ENCODE data around the gene ITFG1.
"Not testable (repeated sequence)": the region's sequence is repeated elsewhere in the genome, so short reads cannot be mapped to it uniquely, and the experiment has no call there.

ITFG1 gene

GRCh38 chr16:47152501-47152900 lies 308.4 kb downstream of the ITFG1 start:
- not testable (repeated sequence) for DNase-seq (ENCODE audit: low read depth in 2 of 2)

DNA sequence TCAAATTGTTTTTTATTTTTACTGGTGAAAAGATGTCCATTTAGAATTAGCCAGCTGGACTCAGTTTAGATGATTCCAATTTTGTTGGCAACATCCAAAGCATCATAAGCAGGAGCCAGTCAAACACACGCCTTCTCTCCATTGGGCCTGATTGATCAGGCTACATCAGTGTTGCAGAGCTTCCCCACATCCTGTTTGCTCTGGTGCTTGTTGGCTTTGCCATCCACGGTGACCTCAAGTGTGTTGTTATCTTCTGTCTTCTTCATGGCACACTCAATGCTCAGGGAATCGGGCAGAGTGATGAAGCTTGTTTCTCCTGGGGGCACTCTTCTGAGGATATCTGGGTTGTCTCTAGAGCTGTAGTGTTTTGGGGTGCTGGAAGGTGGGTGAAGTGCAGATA lies 310.8 kb downstream of the ITFG1 start:
- DNase-seq (ENCODE audit: low read depth in 2 of 2): no peak

DNA sequence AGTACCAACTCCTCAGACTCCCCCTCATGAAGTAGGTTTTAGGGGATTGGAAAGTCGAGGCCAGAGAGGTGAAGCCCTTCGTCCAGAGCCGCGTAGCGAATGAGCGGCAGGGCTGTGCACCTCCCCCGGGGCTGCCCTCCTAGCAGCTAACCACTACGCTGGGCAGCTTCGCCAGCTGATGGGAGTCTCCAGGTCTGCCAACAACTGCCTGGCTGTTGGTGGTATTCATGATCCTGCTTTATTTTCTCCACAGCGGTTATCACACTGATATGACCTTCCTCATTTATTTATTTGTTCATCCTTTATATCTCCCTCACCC lies 316.3 kb downstream of the ITFG1 start:
- no peak for DNase-seq (ENCODE audit: low read depth in 2 of 2)

GRCh38 chr16:47143677-47144558 lies 316.9 kb downstream of the ITFG1 start, which contains the start of gene NETO2:
NETO2 (minus strand) TSS chr16:47143945; CDS start chr16:47143612, 333 bp downstream.
- no peak for DNase-seq (ENCODE audit: low read depth in 2 of 2)

GRCh38 chr16:47142821-47143676 lies 317.8 kb downstream of the ITFG1 start:
- peak in 1 of 2 experiments; percentile 39 for DNase-seq (ENCODE audit: low read depth in 2 of 2)

- no peak for DNase-seq (ENCODE audit: low read depth in 2 of 2)
Observed at GRCh38 chr16:47142486-47142820, 318.4 kb downstream of the ITFG1 start.

GRCh38 chr16:47141773-47142485 lies 318.9 kb downstream of the ITFG1 start:
- peak; percentile 44 to 46 for DNase-seq (ENCODE audit: low read depth in 2 of 2)

- no peak for DNase-seq (ENCODE audit: low read depth in 2 of 2)
Observed at GRCh38 chr16:47140686-47141085, 320.2 kb downstream of the ITFG1 start.

DNA sequence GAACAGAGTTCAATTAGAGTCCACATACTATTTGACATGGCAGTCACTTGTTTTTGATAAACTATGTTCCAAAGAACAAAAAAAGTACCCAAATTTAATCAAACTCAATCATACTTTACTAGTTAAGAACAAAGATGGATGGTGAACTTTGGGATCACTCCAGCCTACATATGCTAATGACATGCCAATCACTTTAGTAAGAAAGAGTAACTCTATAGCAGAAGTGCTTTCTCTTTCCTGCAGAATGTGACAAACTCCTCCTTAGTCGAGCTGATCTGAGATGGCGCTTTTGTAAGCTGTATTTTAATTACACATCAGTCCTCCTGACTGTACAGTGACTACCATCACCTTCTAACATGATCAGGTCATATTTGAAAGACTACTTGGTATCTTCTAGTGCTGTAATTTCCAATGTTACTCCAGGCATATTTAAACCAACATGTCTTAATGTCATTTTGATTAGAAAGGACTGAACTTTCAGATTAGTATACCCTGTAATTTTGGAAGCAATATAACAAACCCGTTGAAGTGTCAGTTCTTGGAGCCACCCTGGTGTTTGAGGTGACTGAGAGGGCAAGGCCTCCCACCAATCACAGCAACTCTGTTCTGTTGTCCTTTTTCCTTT lies 321.2 kb downstream of the ITFG1 start:
- DNase-seq (ENCODE audit: low read depth in 2 of 2): no peak

DNA sequence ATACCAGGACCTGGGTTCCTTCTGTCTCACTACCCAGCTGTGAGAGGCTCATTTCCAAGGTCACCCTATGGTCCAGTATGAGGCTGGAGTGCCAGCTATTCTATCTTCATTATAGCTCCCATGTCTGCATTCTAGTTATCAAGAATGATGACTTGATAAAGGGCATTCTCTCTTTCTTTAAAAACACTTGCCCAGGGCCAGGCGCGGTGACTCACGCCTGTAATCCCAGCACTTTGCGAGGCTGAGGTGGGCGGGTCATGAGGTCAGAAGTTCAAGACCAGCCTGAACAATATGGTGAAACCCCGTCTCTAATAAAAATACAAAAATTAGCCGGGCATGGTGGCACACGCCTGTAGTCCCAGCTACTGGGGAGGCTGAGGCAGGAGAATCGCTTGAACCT lies 322.9 kb downstream of the ITFG1 start:
- not testable (repeated sequence) for DNase-seq (ENCODE audit: low read depth in 2 of 2)

GRCh38 chr16:47136099-47136842 lies 324.6 kb downstream of the ITFG1 start:
- DNase-seq (ENCODE audit: low read depth in 2 of 2): no peak

- DNase-seq (ENCODE audit: low read depth in 2 of 2): no peak
Observed at GRCh38 chr16:47134550-47134949, 326.3 kb downstream of the ITFG1 start.

GRCh38 chr16:47132308-47132707 lies 328.6 kb downstream of the ITFG1 start:
- no peak for DNase-seq (ENCODE audit: low read depth in 2 of 2)

GRCh38 chr16:47129755-47130435 lies 331.0 kb downstream of the ITFG1 start:
- no peak for DNase-seq (ENCODE audit: low read depth in 2 of 2)

- no peak for DNase-seq (ENCODE audit: low read depth in 2 of 2)
Observed at GRCh38 chr16:47127541-47127940, 333.3 kb downstream of the ITFG1 start.

- DNase-seq (ENCODE audit: low read depth in 2 of 2): no peak
Observed at GRCh38 chr16:47125757-47126156, 335.1 kb downstream of the ITFG1 start.

GRCh38 chr16:47113130-47113529 lies 347.7 kb downstream of the ITFG1 start:
- DNase-seq (ENCODE audit: low read depth in 2 of 2): no peak

DNA sequence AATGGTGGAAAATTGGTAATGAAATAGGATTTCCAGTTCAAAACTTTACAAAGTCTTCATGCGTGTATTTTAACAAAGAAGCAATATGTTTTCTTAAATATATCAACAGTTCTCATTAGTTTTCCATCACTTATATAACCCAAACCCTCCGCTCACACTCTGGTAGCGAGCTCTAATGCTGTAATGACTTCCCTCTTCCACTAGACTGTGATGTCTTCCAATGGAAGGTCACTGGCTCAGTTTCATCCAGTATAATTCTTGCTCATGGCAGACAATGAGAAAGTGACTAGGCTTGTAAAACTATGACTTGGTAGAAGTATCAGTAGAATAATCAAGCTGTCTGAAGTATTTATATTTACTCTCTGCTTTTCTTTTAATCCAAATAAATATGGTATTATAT lies 349.9 kb downstream of the ITFG1 start:
- DNase-seq (ENCODE audit: low read depth in 2 of 2): no peak

GRCh38 chr16:47109361-47109760 lies 351.5 kb downstream of the ITFG1 start:
- DNase-seq (ENCODE audit: low read depth in 2 of 2): no peak

All from fibroblast of skin of left biceps (primary cell).